GM12878 (cell line): Measurements from ENCODE around the gene MTA3. TPM values are rescaled to one million over a fixed set of nuclear protein-coding genes. Genes with fewer than 3 reads are reported as not detected.

Experiments used
- CREB1 ChIP-seq: IDR thresholded peaks from 2 replicates; pipeline ENCODE4 v1.6.1; 2012; ENCODE audit warnings: low read depth, mild to moderate bottlenecking, inconsistent platforms
- ELK1 ChIP-seq: IDR thresholded peaks from 2 replicates; pipeline ENCODE4 v1.6.1; 2012; ENCODE audit warnings: low read depth, low read length, improper control_type of control experiment
- FOS ChIP-seq: IDR thresholded peaks from 3 replicates; pipeline ENCODE4 v1.6.1; 2011; ENCODE audit warnings: borderline replicate concordance; ENCODE audit not compliant: insufficient read length; ENCODE audit errors: extremely low read depth
- MTA2 ChIP-seq: fragments of 450-650 bp; IDR thresholded peaks from 2 replicates; pipeline ENCODE4 v1.6.1; 2016; ENCODE audit warnings: low read depth, mild to moderate bottlenecking, moderate library complexity
- MXI1 ChIP-seq: fragments of 150-350 bp; IDR thresholded peaks from 2 replicates; pipeline ENCODE4 v1.6.1; 2011; ENCODE audit warnings: low read depth, mild to moderate bottlenecking, inconsistent platforms, low read length, improper control_type of control experiment
- POLR2AphosphoS5 ChIP-seq: IDR thresholded peaks from 2 replicates; pipeline ENCODE4 v1.6.1; 2011; ENCODE audit warnings: mild to moderate bottlenecking, low read length, inconsistent platforms
- RFX5 ChIP-seq: IDR thresholded peaks from 2 replicates; pipeline ENCODE4 v1.6.1; 2011; ENCODE audit warnings: low read depth, low read length, improper control_type of control experiment
- SPI1 ChIP-seq: IDR thresholded peaks from 2 replicates; pipeline ENCODE4 v1.6.1; 2011; ENCODE audit warnings: low read depth, mild to moderate bottlenecking, low read length, moderate library complexity, borderline replicate concordance; ENCODE audit not compliant: insufficient read depth
- ZBTB11 ChIP-seq: fragments of 450-650 bp; formaldehyde crosslinking; IDR thresholded peaks from 2 replicates; pipeline ENCODE4 v1.5.0; 2022; ENCODE audit warnings: mild to moderate bottlenecking, missing genetic modification characterization
- polyA plus RNA-seq, 11 experiments: library from polyadenylated mRNA; depleted of rRNA in 4 of 11; unstranded in 6 of 11; stranded (reverse) in 5 of 11; fragments of >200 nt; fragmentation: Nextera tagmentation in 4 of 11; fragmentation: Illumina TruSeq in 1 of 11; extraction: Ambion mirVana in 4 of 11; extraction: Trizol in 1 of 11; gene quantifications; 1 replicate in 1 of 11; 2 replicates in 10 of 11; pipeline versions ENCODE4 v1.2.1 to v1.2.3, GENCODE V29; 2011 to 2016; ENCODE audit warnings: inconsistent platforms in 2 of 11, missing spikeins in 2 of 11, low read depth in 1 of 11
- total RNA-seq, 4 experiments: library from RNA; depleted of rRNA in 3 of 4; stranded (reverse); fragments of >200 nt in 3 of 4; fragmentation: Illumina TruSeq in 1 of 4; extraction: Trizol in 1 of 4; gene quantifications; 2 replicates each; pipeline versions ENCODE4 v1.2.1 to v1.2.3, GENCODE V29; 2013 to 2021

Gene MTA3
- total and polyA plus RNA-seq, 10 of the 15 experiments (the other 5 are each of a cell fraction or from before 2014, with no cell fraction given), result 17.6 to 45.5 (median 26.5) TPM

GRCh38 chr2:42764901-42765300 lies 196.5 kb downstream of the MTA3 start (continued):
- TF ChIP-seq POLR2AphosphoS5 (no peak), MTA2 (no peak), ELK1 (no peak), RFX5 (no peak), FOS (no peak), MXI1 (no peak), SPI1 (no peak), ZBTB11 (CRISPR knock-in tag) (no peak), CREB1 (no peak)
- TF ChIP-seq, all 136 proteins: peak for 0
